OCI-LY7 (cell line): ENCODE measurements around the gene RBBP5.

Experiments used
- CTCF ChIP-seq: fragments of 200-600 bp; sonication (generic); conservative IDR thresholded peaks from 2 replicates; pipeline ENCODE4 v1.5.1; 2014; ENCODE audit warnings: mild to moderate bottlenecking, antibody characterized with exemption, low read length, moderate library complexity, mixed read lengths
- EZH2phosphoT487 ChIP-seq: fragments of 200-600 bp; sonication (generic); IDR thresholded peaks from 2 replicates; pipeline ENCODE4 v1.6.1; 2018; ENCODE audit warnings: low read depth, borderline replicate concordance, mild to moderate bottlenecking, mixed run types, antibody characterized with exemption, low read length, moderate library complexity, mixed read lengths

GRCh38 chr1:205072286-205072685 lies 49.5 kb downstream of the RBBP5 start:
- TF ChIP-seq EZH2phosphoT487, result no peak
- no peak for TF ChIP-seq CTCF
